DMS79 treated with DMSO at 0.1 percent for 48 hours (cell line): Measurements from ENCODE around the gene RXFP1.

Source experiments
- DNase-seq: peaks from one replicate; lab custom pipeline; 2025; lab: John Stamatoyannopoulos, UW

RXFP1 gene

GRCh38 chr4:158671915-158672806 is 150.5 kb downstream of the RXFP1 start, which contains the start of gene ETFDH:
ETFDH (plus strand) TSS chr4:158672296; CDS start chr4:158672457, 161 bp downstream.
- DNase-seq = peak; percentile 90

GRCh38 chr4:158673633-158674032 is 152.0 kb downstream of the RXFP1 start:
- no peak for DNase-seq

- no peak for DNase-seq
Measured at GRCh38 chr4:158676076-158676475, 154.4 kb downstream of the RXFP1 start.

- DNase-seq = no peak
Measured at GRCh38 chr4:158678767-158679166, 157.1 kb downstream of the RXFP1 start.

GRCh38 chr4:158681629-158682028 is 159.9 kb downstream of the RXFP1 start:
- DNase-seq = no peak

- DNase-seq = no peak
Measured at GRCh38 chr4:158682066-158682465, 160.4 kb downstream of the RXFP1 start.

- no peak for DNase-seq
Measured at GRCh38 chr4:158688813-158689212, 167.1 kb downstream of the RXFP1 start.
